HEK293T (cell line): ENCODE data around the gene MTURN.

ENCODE experiments used
- CTCF ChIA-PET: fragments of 350-600 bp; formaldehyde crosslinking; extraction: SDS; loops from one replicate; lab custom pipeline; 2021; ENCODE audit warnings: antibody characterized with exemption, inconsistent platforms; lab: Yijun Ruan, JAX
- POLR2A ChIA-PET: fragments of 350-600 bp; formaldehyde crosslinking; extraction: SDS; loops from one replicate; lab custom pipeline; 2020; ENCODE audit warnings: antibody characterized with exemption, inconsistent platforms; lab: Yijun Ruan, JAX
- DNase-seq: peaks from one replicate; pipeline ENCODE4 v3.0.0; 2012; ENCODE audit warnings: mixed read lengths; ENCODE audit errors: extremely low spot score
- ARNT ChIP-seq: fragments of 450-650 bp; IDR thresholded peaks from 2 replicates; pipeline ENCODE4 v1.6.1; 2017; ENCODE audit warnings: mild to moderate bottlenecking
- BHLHE40 ChIP-seq: fragments of 450-650 bp; IDR thresholded peaks from 2 replicates; pipeline ENCODE4 v1.6.1; 2016; ENCODE audit warnings: mild to moderate bottlenecking, moderate library complexity, borderline replicate concordance
- CTBP1 ChIP-seq: fragments of 450-650 bp; IDR thresholded peaks from 2 replicates; pipeline ENCODE4 v1.6.1; 2016; ENCODE audit warnings: borderline replicate concordance
- ELF4 ChIP-seq: fragments of 450-650 bp; IDR thresholded peaks from 2 replicates; pipeline ENCODE4 v1.6.1; 2017; ENCODE audit warnings: antibody characterized with exemption
- FOXA1 ChIP-seq: fragments of 450-650 bp; IDR thresholded peaks from 2 replicates; pipeline ENCODE4 v1.6.1; 2016; ENCODE audit warnings: mild to moderate bottlenecking
- FOXK2 ChIP-seq: fragments of 450-650 bp; IDR thresholded peaks from 2 replicates; pipeline ENCODE4 v1.6.1; 2016; ENCODE audit warnings: mild to moderate bottlenecking
- FOXM1 ChIP-seq: fragments of 450-650 bp; IDR thresholded peaks from 2 replicates; pipeline ENCODE4 v1.6.1; 2017; ENCODE audit warnings: mild to moderate bottlenecking, borderline replicate concordance
- HDGF ChIP-seq: fragments of 450-650 bp; IDR thresholded peaks from 2 replicates; pipeline ENCODE4 v1.6.1; 2017; ENCODE audit warnings: antibody characterized with exemption, borderline replicate concordance
- L3MBTL2 ChIP-seq: fragments of 450-650 bp; conservative IDR thresholded peaks from 2 replicates; pipeline ENCODE4 v1.6.1; 2016; ENCODE audit warnings: mild to moderate bottlenecking
- LEF1 ChIP-seq: fragments of 450-650 bp; IDR thresholded peaks from 2 replicates; pipeline ENCODE4 v1.6.1; 2017; ENCODE audit warnings: mild to moderate bottlenecking, borderline replicate concordance
- NFRKB ChIP-seq: fragments of 450-650 bp; IDR thresholded peaks from 2 replicates; pipeline ENCODE4 v1.6.1; 2016; ENCODE audit warnings: mild to moderate bottlenecking, moderate library complexity
- PKNOX1 ChIP-seq: fragments of 450-650 bp; IDR thresholded peaks from 2 replicates; pipeline ENCODE4 v1.6.1; 2016
- SP1 ChIP-seq: fragments of 450-650 bp; IDR thresholded peaks from 2 replicates; pipeline ENCODE4 v1.6.1; 2017
- SUZ12 ChIP-seq: fragments of 450-650 bp; IDR thresholded peaks from 2 replicates; pipeline ENCODE4 v1.6.1; 2016; ENCODE audit warnings: mild to moderate bottlenecking
- TARDBP ChIP-seq: fragments of 450-650 bp; IDR thresholded peaks from 2 replicates; pipeline ENCODE4 v1.6.1; 2016
- ZNF384 ChIP-seq: fragments of 450-650 bp; IDR thresholded peaks from 2 replicates; pipeline ENCODE4 v1.6.1; 2016

MTURN gene

DNA sequence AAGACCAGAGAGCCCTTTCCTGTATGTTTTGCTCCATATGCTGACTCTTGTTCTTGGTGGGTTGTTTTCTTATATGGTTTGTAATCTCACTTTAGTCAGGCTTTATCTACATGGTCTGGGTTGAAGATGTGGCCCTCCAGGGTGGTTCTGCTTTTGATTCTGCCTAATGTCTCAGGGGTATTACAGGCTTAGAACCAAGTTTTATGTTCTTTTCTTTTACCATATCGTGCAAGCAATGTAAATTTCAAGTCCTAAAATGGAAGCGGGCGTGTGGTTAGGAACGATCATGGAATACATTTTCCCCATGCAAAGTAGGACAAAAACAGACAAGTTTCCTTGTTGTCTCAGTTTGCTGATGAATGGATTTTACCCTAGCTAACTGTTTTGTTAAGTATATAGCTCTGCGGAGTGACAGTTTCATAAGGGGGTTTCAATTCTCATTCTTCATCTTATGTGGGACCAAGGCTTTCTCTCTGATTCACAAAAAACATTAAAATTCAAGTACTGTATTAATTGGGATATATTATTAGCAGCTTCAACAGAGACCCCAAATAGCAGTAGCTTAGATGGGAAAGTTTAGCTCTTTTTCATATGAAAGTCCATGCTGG lies 58.7 kb downstream of the MTURN start:
- CTCF ChIA-PET: no interaction called here
- no peak for DNase-seq
- TF ChIP-seq ZNF384: no peak
- no peak for TF ChIP-seq TARDBP
- TF ChIP-seq ARNT: no peak
- TF ChIP-seq FOXK2: no peak
- no peak for TF ChIP-seq L3MBTL2
- no peak for TF ChIP-seq SP1
- TF ChIP-seq CTBP1: no peak
- no peak for TF ChIP-seq BHLHE40
- TF ChIP-seq SUZ12: no peak
- no peak for TF ChIP-seq ELF4
- POLR2A ChIA-PET: no interaction called here

- POLR2A ChIA-PET: no interaction called here
- no peak for TF ChIP-seq PKNOX1
- no peak for TF ChIP-seq SUZ12
- no peak for TF ChIP-seq BHLHE40
- TF ChIP-seq ARNT: no peak
- TF ChIP-seq FOXA1: no peak
- no peak for TF ChIP-seq NFRKB
- TF ChIP-seq ZNF384: no peak
- TF ChIP-seq TARDBP: no peak
- no peak for DNase-seq
- CTCF ChIA-PET: no interaction called here
Measured at GRCh38 chr7:30196408-30196807, 61.6 kb downstream of the MTURN start.

GRCh38 chr7:30197438-30197837 lies 62.7 kb downstream of the MTURN start:
- no peak for TF ChIP-seq TARDBP
- no peak for TF ChIP-seq FOXM1
- no peak for TF ChIP-seq FOXK2
- TF ChIP-seq SP1: no peak
- TF ChIP-seq ELF4: no peak
- no peak for TF ChIP-seq BHLHE40
- no peak for TF ChIP-seq NFRKB
- no peak for TF ChIP-seq LEF1
- TF ChIP-seq SUZ12: no peak
- no peak for TF ChIP-seq L3MBTL2
- no peak for TF ChIP-seq FOXA1
- TF ChIP-seq ZNF384: no peak
- no peak for TF ChIP-seq HDGF
- POLR2A ChIA-PET: no interaction called here
- CTCF ChIA-PET: no interaction called here
- no peak for DNase-seq

GRCh38 chr7:30199271-30199670 lies 64.5 kb downstream of the MTURN start:
- POLR2A ChIA-PET: no interaction called here
- CTCF ChIA-PET: no interaction called here
- DNase-seq: no peak
- TF ChIP-seq PKNOX1: no peak
- TF ChIP-seq FOXA1: no peak
- TF ChIP-seq ARNT: no peak
- TF ChIP-seq TARDBP: no peak
- no peak for TF ChIP-seq L3MBTL2
- TF ChIP-seq ZNF384: no peak
- no peak for TF ChIP-seq FOXK2
- no peak for TF ChIP-seq BHLHE40
- TF ChIP-seq SP1: no peak
- TF ChIP-seq FOXM1: no peak
- TF ChIP-seq SUZ12: no peak
- no peak for TF ChIP-seq ELF4
- TF ChIP-seq HDGF: no peak
- TF ChIP-seq NFRKB: no peak
- no peak for TF ChIP-seq LEF1
- TF ChIP-seq CTBP1: no peak

GRCh38 chr7:30200591-30200990 lies 65.8 kb downstream of the MTURN start:
- POLR2A ChIA-PET: no interaction called here
- CTCF ChIA-PET: no interaction called here
- TF ChIP-seq PKNOX1 (no peak), HDGF (no peak), L3MBTL2 (no peak), FOXM1 (no peak), TARDBP (no peak), FOXA1 (no peak), ELF4 (no peak), SP1 (no peak), NFRKB (no peak), ARNT (no peak), CTBP1 (no peak), BHLHE40 (no peak)

DNA sequence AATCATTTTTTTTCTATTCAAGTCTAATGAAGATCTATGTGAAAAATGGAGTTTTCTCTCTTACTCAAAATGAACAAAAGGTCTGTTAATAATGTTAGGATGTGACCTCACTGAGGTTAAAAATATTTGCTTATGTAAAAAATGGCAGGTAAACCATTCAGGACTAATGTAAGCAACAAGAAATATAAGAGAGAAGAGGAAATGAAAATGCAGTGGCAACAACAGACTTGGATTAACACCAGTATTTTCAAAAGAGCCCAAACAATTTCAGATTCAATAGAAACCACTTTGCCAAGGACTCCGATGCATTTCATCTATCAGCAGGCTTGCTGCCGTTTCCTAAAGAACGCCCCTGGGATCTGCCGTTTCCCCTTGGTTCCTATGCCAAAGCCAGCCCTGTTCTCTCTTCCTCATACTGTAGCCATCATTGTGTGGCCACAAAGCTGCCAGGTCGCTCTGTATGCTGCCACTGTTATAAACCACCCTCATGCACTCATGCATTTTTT lies 66.4 kb downstream of the MTURN start:
- CTCF ChIA-PET: no interaction called here
- POLR2A ChIA-PET: no interaction called here
- TF ChIP-seq HDGF: no peak
- TF ChIP-seq FOXK2: no peak
- no peak for TF ChIP-seq ARNT
- no peak for TF ChIP-seq L3MBTL2
- TF ChIP-seq FOXM1: no peak
- no peak for TF ChIP-seq TARDBP
- TF ChIP-seq FOXA1: no peak
- no peak for TF ChIP-seq ZNF384
- TF ChIP-seq SP1: no peak
- no peak for TF ChIP-seq PKNOX1
- TF ChIP-seq BHLHE40: no peak
- DNase-seq: no peak

More at GRCh38 chr7:30200591-30200990, 65.8 kb downstream of the MTURN start:
- no peak for DNase-seq
